Esophagus (tissue), 2 donors: ENCODE data around the gene PPP4R2. TPM values are rescaled to one million over a fixed set of nuclear protein-coding genes. Genes with fewer than 3 reads are reported as not detected.
A peak's percentile ranks its signal among the peaks of the same experiment; 100 is the strongest.
"Not testable (repeated sequence)": the region's sequence is repeated elsewhere in the genome, so short reads cannot be mapped to it uniquely, and the experiment has no call there.

Experiments
- H3K27ac ChIP-seq, 2 donors: one replicate each; pipeline ENCODE4 v1.5.1; 2013; ENCODE audit warnings: low read depth in 2 of 2, mild to moderate bottlenecking in 2 of 2, inconsistent platforms in 1 of 2, low read length in 1 of 2, moderate library complexity in 1 of 2
- H3K27me3 ChIP-seq, 2 donors: one replicate each; pipeline ENCODE4 v1.6.1; 2013; ENCODE audit warnings: low read length in 2 of 2, control low read depth in 1 of 2, mild to moderate bottlenecking in 1 of 2; ENCODE audit not compliant: insufficient read depth in 2 of 2, control insufficient read depth in 1 of 2
- H3K36me3 ChIP-seq, 2 donors: one replicate each; pipeline ENCODE4 v1.6.1; 2013; ENCODE audit warnings: low read length in 1 of 2; ENCODE audit not compliant: control insufficient read depth in 2 of 2, insufficient read depth in 2 of 2
- H3K4me1 ChIP-seq, 2 donors: one replicate each; pipeline ENCODE4 v1.6.1; 2013; ENCODE audit warnings: low read length in 1 of 2; ENCODE audit not compliant: control insufficient read depth in 2 of 2, insufficient read depth in 2 of 2
- H3K4me3 ChIP-seq, 2 donors: one replicate each; pipeline ENCODE4 v1.5.1; 2013; ENCODE audit warnings: low read length in 2 of 2, mild to moderate bottlenecking in 2 of 2, low read depth in 1 of 2, moderate library complexity in 1 of 2
- H3K9me3 ChIP-seq, 2 donors: one replicate each; pipeline ENCODE4 v1.6.1; 2013; ENCODE audit warnings: mild to moderate bottlenecking in 2 of 2, low read depth in 1 of 2, low read length in 1 of 2, moderate library complexity in 1 of 2; ENCODE audit not compliant: control insufficient read depth in 2 of 2, insufficient read depth in 1 of 2
- WGBS, 2 donors: extraction: QIAGEN DNeasy Blood & Tissue Kit; methylation state at CpG; one replicate each; pipeline ENCODE4 v1.1.7; 2013; 5-methylcytosine and 5-hydroxymethylcytosine counted together
- polyA plus RNA-seq, 2 donors: library from polyadenylated mRNA; stranded (reverse); fragments of 200-250 nt; gene quantifications; one replicate each; pipeline ENCODE4 v1.2.3, GENCODE V29; 2013
- donor health status: healthy with polysubstance abuse.
- donor health status: Bipolar disorder and iron deficiency.

PPP4R2 gene
- polyA plus RNA-seq, 2 donors = 13.3 to 14.2 TPM

- Histone ChIP-seq H3K36me3 (no peaks in the 10 kb centered on the region), H3K4me1 (no peaks in the 10 kb centered on the region), H3K27ac (peak overlapping the region; percentile 95), H3K9me3 (no peaks in the 10 kb centered on the region), H3K27me3 (no peaks in the 10 kb centered on the region), H3K4me3 (peak overlapping the region; percentile 79 to 95)
- WGBS, 2 donors = 72 to 85% methylated on average over 20 of the region's 20 CpGs
Measured at GRCh38 chr3:72996121-72996472, 514 bp upstream of the PPP4R2 start.

GRCh38 chr3:72997421-72997961 is 880 bp downstream of the PPP4R2 start:
- H3K27me3 ChIP-seq = no peaks in the 10 kb centered on the region
- H3K27ac ChIP-seq = peak overlapping the region; percentile 95
- peak overlapping the region; percentile 79 to 95 for H3K4me3 ChIP-seq
- H3K9me3 ChIP-seq = no peaks in the 10 kb centered on the region
- H3K4me1 ChIP-seq = no peaks in the 10 kb centered on the region
- WGBS, 2 donors = 0 to 1% methylated on average over 16 of the region's 16 CpGs
- H3K36me3 ChIP-seq = peaks cover 0 to 4% of the 10 kb centered on the region in 2 donors

DNA sequence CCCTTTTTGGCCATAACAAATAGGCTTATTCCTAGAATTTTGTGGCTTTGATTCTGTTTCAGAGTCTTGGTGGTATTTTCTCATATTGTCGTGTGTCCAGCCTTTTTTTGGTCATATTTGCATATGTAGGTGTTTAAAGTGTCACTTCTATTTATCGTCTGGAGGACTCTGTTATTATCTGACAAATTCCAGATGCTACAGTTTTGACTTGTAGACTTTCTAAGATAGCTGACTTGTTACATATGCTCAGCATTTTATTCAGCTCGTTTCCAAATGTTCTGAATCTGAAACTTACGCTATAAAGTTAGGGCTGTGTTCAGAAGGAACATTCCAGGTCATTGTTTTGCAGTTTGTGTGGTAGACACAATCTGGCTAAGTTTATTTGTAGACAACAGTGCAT is 1.9 kb downstream of the PPP4R2 start:
- no peaks in the 10 kb centered on the region for H3K4me1 ChIP-seq
- H3K27me3 ChIP-seq = no peaks in the 10 kb centered on the region
- no peak overlapping the region for H3K27ac ChIP-seq
- H3K9me3 ChIP-seq = no peaks in the 10 kb centered on the region
- H3K36me3 ChIP-seq = peaks cover 0 to 4% of the 10 kb centered on the region in 2 donors
- WGBS, 2 donors = 16 to 18% methylated on average over 4 of the region's 4 CpGs
- peak overlapping the region in 1 of 2 donors; percentile 95 for H3K4me3 ChIP-seq

DNA sequence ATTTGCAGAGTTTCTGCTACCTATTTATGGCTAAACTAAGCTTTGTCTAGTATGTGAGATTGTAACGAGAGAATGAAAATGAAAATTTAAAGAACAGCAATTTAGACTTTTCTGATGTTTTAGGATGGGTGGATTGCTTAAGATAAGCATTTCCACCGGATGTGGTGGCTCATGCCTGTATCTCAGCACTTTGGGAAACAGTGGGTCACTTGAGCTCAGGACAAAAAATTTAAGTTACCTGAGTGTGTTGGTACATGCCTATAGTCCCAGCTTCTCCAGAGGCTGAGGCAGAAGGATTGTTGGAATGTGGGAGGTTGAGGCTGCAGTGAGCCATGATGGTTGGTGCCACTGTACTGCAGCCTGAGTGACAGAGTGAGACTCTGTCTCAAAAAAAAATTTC is 3.3 kb downstream of the PPP4R2 start:
- Histone ChIP-seq H3K4me1 (no peaks in the 10 kb centered on the region), H3K4me3 (no peak overlapping the region), H3K9me3 (no peaks in the 10 kb centered on the region), H3K27ac (no peak overlapping the region), H3K27me3 (no peaks in the 10 kb centered on the region), H3K36me3 (peaks cover 0 to 4% of the 10 kb centered on the region in 2 donors)
- 41 to 47% methylated on average over 2 of the region's 2 CpGs for WGBS, 2 donors

DNA sequence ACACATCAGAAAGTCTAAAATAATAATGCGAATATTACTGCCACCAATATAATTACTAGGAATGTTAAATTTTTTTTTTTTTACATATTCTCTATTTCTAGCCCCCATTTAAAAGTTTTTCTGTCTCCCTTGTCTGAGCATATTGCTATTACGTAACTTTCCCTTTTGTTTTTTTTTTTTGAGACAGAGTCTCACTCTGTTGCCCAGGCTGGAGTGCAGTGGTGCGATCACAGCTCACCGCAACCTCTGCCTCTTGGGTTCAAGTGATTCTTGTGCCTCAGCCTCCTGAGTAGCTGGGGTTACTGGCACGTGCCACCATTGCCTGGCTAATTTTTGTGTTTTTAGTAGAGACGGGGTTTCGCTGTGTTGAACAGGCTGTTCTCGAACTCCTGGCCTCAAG is 6.4 kb downstream of the PPP4R2 start:
- H3K36me3 ChIP-seq, H3K27me3 ChIP-seq, H3K9me3 ChIP-seq, H3K4me1 ChIP-seq, H3K4me3 ChIP-seq, H3K27ac ChIP-seq: not testable (repeated sequence)
- 82 to 93% methylated on average over 8 of the region's 8 CpGs for WGBS, 2 donors

- no peaks in the 10 kb centered on the region for H3K9me3 ChIP-seq
- no peaks in the 10 kb centered on the region for H3K4me1 ChIP-seq
- no peak overlapping the region for H3K4me3 ChIP-seq
- no peaks in the 10 kb centered on the region for H3K27me3 ChIP-seq
- H3K36me3 ChIP-seq = peaks cover 3 to 5% of the 10 kb centered on the region in 2 donors
- no peak overlapping the region for H3K27ac ChIP-seq
- 83 to 85% methylated on average over 4 of the region's 4 CpGs for WGBS, 2 donors
Measured at GRCh38 chr3:73004316-73004715, 7.7 kb downstream of the PPP4R2 start.

GRCh38 chr3:73007992-73008712 is 11.5 kb downstream of the PPP4R2 start:
- H3K4me3 ChIP-seq = no peak overlapping the region
- WGBS, 2 donors = 50 to 61% methylated on average over 6 of the region's 6 CpGs
- no peaks in the 10 kb centered on the region for H3K27me3 ChIP-seq
- no peak overlapping the region for H3K27ac ChIP-seq
- no peaks in the 10 kb centered on the region for H3K9me3 ChIP-seq
- H3K36me3 ChIP-seq = peaks cover 2 to 3% of the 10 kb centered on the region in 2 donors
- no peaks in the 10 kb centered on the region for H3K4me1 ChIP-seq

- Histone ChIP-seq H3K36me3 (peaks cover 2 to 3% of the 10 kb centered on the region in 2 donors), H3K27ac (no peak overlapping the region), H3K27me3 (no peaks in the 10 kb centered on the region), H3K4me3 (no peak overlapping the region), H3K9me3 (no peaks in the 10 kb centered on the region), H3K4me1 (no peaks in the 10 kb centered on the region)
- WGBS, 2 donors = 79 to 87% methylated on average over 4 of the region's 4 CpGs
Measured at GRCh38 chr3:73009008-73009407, 12.4 kb downstream of the PPP4R2 start.

DNA sequence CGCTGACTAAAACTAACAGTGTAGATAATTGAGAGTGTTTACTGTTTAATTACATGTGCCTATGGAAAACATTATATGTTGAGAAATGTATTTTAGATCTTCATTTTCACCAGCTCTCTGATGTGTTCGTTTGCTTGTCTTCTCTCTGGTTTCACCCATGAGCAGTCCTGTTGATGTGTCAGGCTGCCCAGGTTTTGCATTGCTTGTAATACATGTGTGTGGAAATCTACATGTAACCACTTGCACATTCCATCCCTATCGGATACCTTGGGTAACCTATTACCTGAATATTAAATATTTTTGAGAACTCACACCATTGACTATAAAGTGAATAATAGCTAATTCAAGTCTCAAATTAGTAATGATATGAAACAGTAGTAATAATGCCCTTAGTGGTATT is 13.1 kb downstream of the PPP4R2 start:
- Histone ChIP-seq H3K27me3 (no peaks in the 10 kb centered on the region), H3K9me3 (no peaks in the 10 kb centered on the region), H3K36me3 (peaks cover 2 to 3% of the 10 kb centered on the region in 2 donors), H3K27ac (no peak overlapping the region), H3K4me3 (no peak overlapping the region), H3K4me1 (no peaks in the 10 kb centered on the region)
- WGBS, 2 donors = 62 to 64% methylated on average over 3 of the region's 3 CpGs

GRCh38 chr3:73010158-73010557 is 13.5 kb downstream of the PPP4R2 start:
- Histone ChIP-seq H3K27ac (no peak overlapping the region), H3K9me3 (no peaks in the 10 kb centered on the region), H3K27me3 (no peaks in the 10 kb centered on the region), H3K4me3 (no peak overlapping the region), H3K4me1 (no peaks in the 10 kb centered on the region), H3K36me3 (peaks cover 2 to 3% of the 10 kb centered on the region in 2 donors)
- WGBS, 2 donors = 88 to 94% methylated on average over 6 of the region's 6 CpGs
